H1 (cell line): ENCODE data around the gene MEF2C. TPM values are rescaled to one million over a fixed set of nuclear protein-coding genes. Genes with fewer than 3 reads are reported as not detected.

Experiments used
- MAFK ChIP-seq: IDR thresholded peaks from 2 replicates; pipeline ENCODE4 v1.6.1; 2012; ENCODE audit warnings: low read depth, mild to moderate bottlenecking, improper control_type of control experiment, low read length
- SIX5 ChIP-seq: IDR thresholded peaks from 2 replicates; pipeline ENCODE4 v1.6.1; 2011; ENCODE audit warnings: mild to moderate bottlenecking, low read depth, low read length
- polyA plus RNA-seq, 7 experiments: library from polyadenylated mRNA; depleted of rRNA in 3 of 7; stranded (reverse) in 5 of 7; unstranded in 2 of 7; fragments of >200 nt in 5 of 7; fragments of 200-250 nt in 2 of 7; gene quantifications; 1 replicate in 5 of 7; 2 replicates in 1 of 7; 4 replicates in 1 of 7; pipeline versions ENCODE4 v1.2.1 to v1.2.3, GENCODE V29; 2011 to 2013; ENCODE audit warnings: missing spikeins in 2 of 7, mixed read lengths in 2 of 7
- total RNA-seq: library from RNA; stranded (reverse); fragmentation: NEBNext Ultra II Directional; extraction: Animal tissue kit (Norgen Biotek cat#: 25700); gene quantifications from 2 replicates; pipeline ENCODE4 v1.2.1, GENCODE V29; 2021

The MEF2C gene
- total and polyA plus RNA-seq, 2 of the 8 experiments (the other 6 are each of a cell fraction or from before 2014, with no cell fraction given) = 0.59 to 0.99 TPM

DNA sequence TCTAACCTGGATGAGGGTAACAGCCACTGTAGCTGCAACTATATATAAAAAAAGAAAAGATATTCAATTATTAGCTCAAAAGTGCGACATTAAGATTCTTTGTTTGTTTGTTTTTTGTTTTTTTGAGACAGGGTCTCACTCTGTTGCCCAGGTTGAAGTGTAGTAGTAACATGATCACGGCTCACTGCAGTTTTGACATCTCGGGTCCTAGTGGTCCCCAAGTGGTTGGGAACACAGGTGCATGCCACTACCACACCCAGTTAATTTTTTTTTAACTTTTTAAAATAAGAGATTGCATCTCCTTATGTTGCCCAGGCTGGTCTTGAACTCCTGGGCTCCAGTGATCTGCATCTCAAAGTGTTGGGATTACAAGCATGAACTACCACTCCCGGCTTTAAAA, 61.8 kb downstream of the MEF2C start (continued):
- TF ChIP-seq SIX5 (no peak), MAFK (no peak)
